ENCODE measurements around the gene PLCB1. TPM values are rescaled to one million over a fixed set of nuclear protein-coding genes. Genes with fewer than 3 reads are reported as not detected.

The PLCB1 gene
- total RNA-seq, 2 donors from 2014 or later = 7.3 to 45.5 TPM

GRCh38 chr20:8296536-8296935, 164.5 kb downstream of the PLCB1 start:
- H3K36me3 ChIP-seq = no peaks in the 10 kb centered on the region
- H3K27me3 ChIP-seq = no peaks in the 10 kb centered on the region
- H3K4me3 ChIP-seq = no peak overlapping the region
- no peak for DNase-seq (ENCODE audit: low spot score)
- H3K4me1 ChIP-seq = peaks cover 0 to 9% of the 10 kb centered on the region in 2 donors
- TF ChIP-seq, protein P1, sequence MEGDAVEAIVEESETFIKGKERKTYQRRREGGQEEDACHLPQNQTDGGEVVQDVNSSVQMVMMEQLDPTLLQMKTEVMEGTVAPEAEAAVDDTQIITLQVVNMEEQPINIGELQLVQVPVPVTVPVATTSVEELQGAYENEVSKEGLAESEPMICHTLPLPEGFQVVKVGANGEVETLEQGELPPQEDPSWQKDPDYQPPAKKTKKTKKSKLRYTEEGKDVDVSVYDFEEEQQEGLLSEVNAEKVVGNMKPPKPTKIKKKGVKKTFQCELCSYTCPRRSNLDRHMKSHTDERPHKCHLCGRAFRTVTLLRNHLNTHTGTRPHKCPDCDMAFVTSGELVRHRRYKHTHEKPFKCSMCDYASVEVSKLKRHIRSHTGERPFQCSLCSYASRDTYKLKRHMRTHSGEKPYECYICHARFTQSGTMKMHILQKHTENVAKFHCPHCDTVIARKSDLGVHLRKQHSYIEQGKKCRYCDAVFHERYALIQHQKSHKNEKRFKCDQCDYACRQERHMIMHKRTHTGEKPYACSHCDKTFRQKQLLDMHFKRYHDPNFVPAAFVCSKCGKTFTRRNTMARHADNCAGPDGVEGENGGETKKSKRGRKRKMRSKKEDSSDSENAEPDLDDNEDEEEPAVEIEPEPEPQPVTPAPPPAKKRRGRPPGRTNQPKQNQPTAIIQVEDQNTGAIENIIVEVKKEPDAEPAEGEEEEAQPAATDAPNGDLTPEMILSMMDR (IDR thresholded peaks at IDR 0.05) = no peak
- H3K27ac ChIP-seq = no peak overlapping the region
- H3K9me3 ChIP-seq = no peaks in the 10 kb centered on the region

- Histone ChIP-seq H3K27ac (no peak overlapping the region), H3K4me3 (no peak overlapping the region), H3K9me3 (no peaks in the 10 kb centered on the region), H3K27me3 (no peaks in the 10 kb centered on the region), H3K4me1 (peaks cover 0 to 16% of the 10 kb centered on the region in 2 donors), H3K36me3 (no peaks in the 10 kb centered on the region)
- DNase-seq (ENCODE audit: low spot score) = no peak
- TF ChIP-seq, protein P1 (IDR thresholded peaks at IDR 0.05) = no peak
Measured at GRCh38 chr20:8298426-8299043, 166.5 kb downstream of the PLCB1 start.

DNA sequence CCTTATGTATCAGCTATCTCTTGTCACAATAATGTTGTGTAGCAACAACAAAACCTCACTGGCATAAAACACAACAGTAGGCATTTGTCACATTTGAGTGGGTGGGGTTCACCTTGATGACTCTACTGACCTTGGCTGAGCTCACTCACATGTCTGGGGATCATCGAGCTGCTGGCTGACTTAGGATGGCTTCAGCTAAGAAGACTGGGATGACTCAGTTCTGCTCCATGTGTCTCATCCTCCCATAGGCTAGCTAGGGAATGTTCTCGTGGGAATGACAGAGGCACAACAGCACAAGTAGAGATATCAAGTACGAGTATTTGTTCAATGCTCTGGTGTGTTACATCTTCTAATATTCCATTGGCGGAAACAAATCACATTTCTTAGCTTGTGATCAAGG, 167.9 kb downstream of the PLCB1 start:
- DNase-seq (ENCODE audit: low spot score) = no peak
- Histone ChIP-seq H3K4me3 (no peak overlapping the region), H3K27me3 (no peaks in the 10 kb centered on the region), H3K36me3 (no peaks in the 10 kb centered on the region), H3K27ac (no peak overlapping the region), H3K9me3 (no peaks in the 10 kb centered on the region), H3K4me1 (peaks cover 0 to 24% of the 10 kb centered on the region in 2 donors)
- TF ChIP-seq, protein P1 (IDR thresholded peaks at IDR 0.05) = no peak

GRCh38 chr20:8301655-8302054, 169.6 kb downstream of the PLCB1 start:
- Histone ChIP-seq H3K27ac (no peak overlapping the region), H3K4me1 (peaks cover 0 to 24% of the 10 kb centered on the region in 2 donors), H3K4me3 (no peak overlapping the region), H3K9me3 (no peaks in the 10 kb centered on the region), H3K36me3 (no peaks in the 10 kb centered on the region), H3K27me3 (no peaks in the 10 kb centered on the region)
- TF ChIP-seq, protein P1 (IDR thresholded peaks at IDR 0.05) = no peak
- no peak for DNase-seq (ENCODE audit: low spot score)

DNA sequence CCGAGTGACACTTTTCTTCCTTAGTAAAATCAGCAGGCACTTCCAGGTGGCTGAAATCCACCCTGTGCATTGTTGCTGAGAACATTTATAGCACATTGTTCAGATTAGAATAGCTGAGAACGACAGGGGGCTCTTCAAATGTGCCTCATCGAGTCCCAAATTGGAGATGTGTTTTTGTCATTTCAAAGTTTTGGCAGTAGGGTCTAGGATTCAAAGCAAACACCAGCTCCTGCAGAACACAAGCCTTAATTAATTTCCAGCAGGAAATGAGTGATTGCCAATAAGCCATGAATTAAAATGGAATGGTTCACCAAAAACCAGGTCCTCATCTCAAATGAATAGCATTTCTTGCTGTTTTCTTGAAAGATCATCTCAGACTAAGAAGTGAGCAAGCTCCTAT, 171.6 kb downstream of the PLCB1 start:
- TF ChIP-seq, protein P1 (IDR thresholded peaks at IDR 0.05) = no peak
- DNase-seq (ENCODE audit: low spot score) = no peak

More for the DNA sequence above, 171.6 kb downstream of the PLCB1 start:
- Histone ChIP-seq H3K27me3 (no peaks in the 10 kb centered on the region), H3K4me1 (peaks cover 0 to 24% of the 10 kb centered on the region in 2 donors), H3K9me3 (no peaks in the 10 kb centered on the region), H3K27ac (no peak overlapping the region), H3K4me3 (no peak overlapping the region), H3K36me3 (no peaks in the 10 kb centered on the region)

All from right atrium auricular region (tissue), 2 donors.